Renal cortex interstitium (tissue), 11 donors: ENCODE results near the gene SLC25A41. TPM values are rescaled to one million over a fixed set of nuclear protein-coding genes. Genes with fewer than 3 reads are reported as not detected.

Source experiments
- DNase-seq, 11 donors: peaks; one replicate each; pipeline ENCODE4 v3.0.0-alpha.2; 2013; ENCODE audit warnings: low read depth in 9 of 11, low spot score in 4 of 11; ENCODE audit errors: extremely low read depth in 1 of 11
- polyA plus RNA-seq, 3 donors: library from polyadenylated mRNA; unstranded; fragments of 120-200 nt; gene quantifications; one replicate each; pipeline ENCODE4 v1.2.1, GENCODE V29; 2013; ENCODE audit not compliant: insufficient read length in 3 of 3

The SLC25A41 gene
- polyA plus RNA-seq, 3 donors: 0.50 to 2.0 (median 1.6) TPM

- DNase-seq: no peak
Observed at GRCh38 chr19:6384381-6384780, 49.2 kb downstream of the SLC25A41 start.

DNA sequence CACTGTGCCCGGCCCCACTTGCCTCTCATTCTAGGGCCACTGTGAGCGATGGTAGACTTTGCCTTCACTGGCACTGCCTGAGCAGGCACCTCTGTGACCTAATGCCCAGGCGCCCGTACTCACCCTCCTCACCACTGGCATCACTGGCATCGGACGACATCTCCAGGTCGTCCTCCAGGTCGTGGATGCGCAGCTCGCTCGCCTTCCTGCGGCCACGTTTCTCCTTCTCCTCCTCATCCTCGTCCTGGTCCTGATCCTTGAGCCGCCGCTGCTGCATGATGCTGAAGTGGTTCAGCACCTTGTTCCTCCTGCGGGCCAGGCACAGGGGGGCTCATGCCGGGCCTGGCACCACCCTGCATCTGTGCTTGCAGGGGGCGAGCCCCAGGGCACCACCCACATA lies 50.4 kb downstream of the SLC25A41 start:
- no peak for DNase-seq

DNA sequence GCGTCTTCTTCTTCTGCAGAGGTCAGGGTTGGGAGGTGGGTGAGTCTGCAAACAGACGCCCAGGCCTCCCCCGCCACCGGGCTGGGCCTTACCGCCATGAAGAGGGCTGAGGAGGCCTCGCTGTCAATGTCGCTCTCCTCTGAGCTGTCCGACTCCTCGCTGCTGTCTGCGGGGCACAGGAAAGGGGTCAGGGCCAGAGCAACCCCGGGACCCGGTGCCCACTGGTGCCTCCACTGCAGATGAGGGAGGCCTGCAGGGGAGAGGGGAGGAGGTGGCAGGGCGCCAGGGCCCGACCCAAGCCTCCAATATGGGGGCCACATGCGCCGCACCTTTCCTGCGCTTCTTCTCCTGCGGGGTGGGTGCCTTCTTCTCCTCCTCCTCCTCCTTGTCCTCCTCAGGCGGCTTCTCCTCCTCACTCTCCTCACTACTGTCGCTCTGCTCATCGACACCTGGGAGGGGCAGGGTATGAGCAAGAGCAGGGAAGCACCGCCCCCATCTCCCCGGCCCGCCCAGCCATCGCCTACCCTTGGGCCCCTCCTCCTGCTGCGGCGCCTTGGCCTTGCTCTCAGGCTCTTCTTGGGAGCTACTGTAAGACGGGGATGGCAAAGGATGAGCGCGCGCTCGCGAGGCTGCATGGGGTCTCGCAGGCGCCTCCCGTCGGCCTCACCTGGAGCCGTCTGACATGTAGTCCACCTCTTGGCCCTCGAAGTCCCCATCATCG lies 52.4 kb downstream of the SLC25A41 start:
- DNase-seq: no peak

GRCh38 chr19:6379744-6380143 lies 53.8 kb downstream of the SLC25A41 start:
- DNase-seq: no peak

- no peak for DNase-seq
Observed at GRCh38 chr19:6378486-6378885, 55.1 kb downstream of the SLC25A41 start.

GRCh38 chr19:6378041-6378440 lies 55.5 kb downstream of the SLC25A41 start:
- peak in 1 of 11 donors; percentile 63 for DNase-seq

- DNase-seq: no peak
Observed at GRCh38 chr19:6376512-6377190, 56.9 kb downstream of the SLC25A41 start.

Other genes with a start within 250 kb of the SLC25A41 start
- gene MLLT1, start 153.8 kb downstream of the SLC25A41 start, polyA plus RNA-seq: 100 to 1,000 TPM in 2 of 3 donors, 10 to 100 TPM in 1; 70.2 to 116 (median 102) TPM
- under 1 TPM in 2 of 3 donors, not detected in 1; 0.17 to 0.23 TPM for gene ACER1, start 100.2 kb downstream of the SLC25A41 start, polyA plus RNA-seq
- 10 to 100 TPM; 53.5 to 71.0 (median 63.9) TPM for gene CLPP, start 72.2 kb downstream of the SLC25A41 start, polyA plus RNA-seq
- gene ALKBH7, start 61.0 kb downstream of the SLC25A41 start, polyA plus RNA-seq: 10 to 100 TPM; 35.2 to 72.2 (median 70.4) TPM
- 1 to 10 TPM; 2.7 to 2.9 (median 2.8) TPM for gene PSPN, start 57.8 kb downstream of the SLC25A41 start, polyA plus RNA-seq
- 100 to 1,000 TPM in 1 of 3 donors, 10 to 100 TPM in 2; 80.3 to 103 (median 100.0) TPM for gene GTF2F1, start 40.6 kb downstream of the SLC25A41 start, polyA plus RNA-seq
- 100 to 1,000 TPM; 273 to 347 (median 314) TPM for gene KHSRP, start 9.0 kb downstream of the SLC25A41 start, polyA plus RNA-seq
- gene SLC25A23, start 26.0 kb upstream of the SLC25A41 start, polyA plus RNA-seq: 10 to 100 TPM; 63.5 to 77.5 (median 70.3) TPM
- gene CRB3, start 30.5 kb upstream of the SLC25A41 start, polyA plus RNA-seq: 10 to 100 TPM; 21.7 to 41.8 (median 32.0) TPM
- 10 to 100 TPM; 37.1 to 40.5 (median 40.0) TPM for gene DENND1C, start 48.0 kb upstream of the SLC25A41 start, polyA plus RNA-seq
- 10 to 100 TPM; 29.5 to 34.2 (median 31.4) TPM for gene TUBB4A, start 68.5 kb upstream of the SLC25A41 start, polyA plus RNA-seq
- under 1 TPM; 0.26 to 0.42 (median 0.36) TPM for gene TNFSF9, start 97.3 kb upstream of the SLC25A41 start, polyA plus RNA-seq
- under 1 TPM in 1 of 3 donors, not detected in 2; 0.19 TPM for gene CD70, start 157.4 kb upstream of the SLC25A41 start, polyA plus RNA-seq
- under 1 TPM in 2 of 3 donors, not detected in 1; 0.04 to 0.06 TPM for gene TNFSF14, start 236.4 kb upstream of the SLC25A41 start, polyA plus RNA-seq